Activated T-cell treated with anti-CD3 and anti-CD28 coated beads, Interleukin-2, amount 50 U/mL, for 4 hours (primary cell): ENCODE data around the gene CREB5. TPM values are rescaled to one million over a fixed set of nuclear protein-coding genes. Genes with fewer than 3 reads are reported as not detected.

ENCODE experiments used
- ATAC-seq, 2 donors: fragments of 200-7000 bp; cut with Tn5 transposase; one replicate each; pipeline ENCODE4 v1.10.0; 2021
- DNase-seq: peaks from one replicate; pipeline ENCODE4 v3.0.0-alpha.2; 2020
- H3K27me3 Mint-ChIP-seq: one replicate; pipeline ENCODE4 v1.8.0; 2021; ENCODE audit warnings: low read depth, mixed read lengths
- H3K36me3 Mint-ChIP-seq: one replicate; pipeline ENCODE4 v1.8.0; 2022; ENCODE audit warnings: mixed read lengths; ENCODE audit not compliant: insufficient read depth
- H3K4me1 Mint-ChIP-seq: one replicate; pipeline ENCODE4 v1.8.0; 2021; ENCODE audit warnings: low read depth, mixed read lengths
- H3K4me3 Mint-ChIP-seq: one replicate; pipeline ENCODE4 v1.8.0; 2021; ENCODE audit warnings: mild to moderate bottlenecking, moderate library complexity, mixed read lengths
- H3K9me3 Mint-ChIP-seq: one replicate; pipeline ENCODE4 v1.8.0; 2021; ENCODE audit warnings: mixed read lengths
- total RNA-seq, 3 donors: library from RNA; stranded (reverse); gene quantifications; one replicate each; pipeline ENCODE4 v1.2.1, GENCODE V29; 2021

The CREB5 gene
- total RNA-seq, 3 donors from 2014 or later: 0.37 to 0.81 (median 0.68) TPM

DNA sequence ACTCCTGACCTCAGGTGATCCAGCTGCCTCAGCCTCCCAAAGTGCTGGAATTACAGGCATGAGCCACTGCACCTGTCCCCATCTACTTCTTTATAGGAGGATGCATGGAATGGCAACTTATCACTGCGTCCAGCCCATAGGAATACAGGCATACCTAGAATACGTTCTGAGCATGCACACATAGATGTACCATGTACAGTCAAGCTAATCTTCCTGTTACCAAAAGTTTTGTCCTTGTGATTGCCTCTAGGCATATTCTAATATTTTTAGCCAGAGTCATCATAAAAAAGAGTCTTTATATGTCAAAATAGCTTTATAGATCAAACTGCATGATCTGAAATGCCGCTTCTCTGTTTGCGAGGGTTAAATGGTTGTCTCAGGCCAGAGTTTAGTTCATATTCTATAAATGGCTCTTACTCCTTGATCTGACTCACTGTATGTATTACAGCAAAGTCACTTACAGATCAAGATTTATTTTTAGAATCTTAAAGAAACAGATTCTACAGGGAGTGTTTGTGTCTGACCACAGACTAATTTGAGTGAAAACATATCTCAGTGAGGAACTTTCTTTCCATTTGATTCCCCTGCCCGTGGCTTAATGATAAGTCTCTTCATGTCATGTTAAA lies 210.9 kb downstream of the CREB5 start:
- no peak for DNase-seq
- H3K36me3 Mint-ChIP-seq: no peaks in the 10 kb centered on the region
- H3K4me3 Mint-ChIP-seq: no peak overlapping the region
- H3K9me3 Mint-ChIP-seq: no peaks in the 10 kb centered on the region
- peaks cover 5% of the 10 kb centered on the region for H3K27me3 Mint-ChIP-seq
- no peak for ATAC-seq
- no peaks in the 10 kb centered on the region for H3K4me1 Mint-ChIP-seq

DNA sequence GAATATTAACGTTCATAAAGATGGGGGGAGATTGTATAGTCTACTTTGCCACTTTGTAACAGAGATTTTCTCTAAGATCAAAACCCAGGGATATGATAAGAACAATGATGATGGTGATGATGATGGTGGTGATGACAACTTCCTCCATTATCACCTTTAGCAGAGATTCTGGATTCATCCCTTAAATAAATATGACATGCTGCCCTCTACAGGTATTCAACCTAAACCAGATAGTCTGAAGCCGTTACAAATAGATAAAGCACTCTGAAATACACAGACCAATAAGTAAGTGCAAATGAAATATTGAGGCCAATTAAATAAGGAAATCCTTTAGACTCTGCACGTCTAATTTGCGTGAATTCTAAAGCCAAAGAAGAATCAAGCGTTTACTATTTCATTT lies 211.5 kb downstream of the CREB5 start:
- H3K36me3 Mint-ChIP-seq: no peaks in the 10 kb centered on the region
- no peaks in the 10 kb centered on the region for H3K9me3 Mint-ChIP-seq
- no peak overlapping the region for H3K4me3 Mint-ChIP-seq
- DNase-seq (no peak), ATAC-seq (no peak)
- H3K27me3 Mint-ChIP-seq: peaks cover 7% of the 10 kb centered on the region
- no peaks in the 10 kb centered on the region for H3K4me1 Mint-ChIP-seq

DNA sequence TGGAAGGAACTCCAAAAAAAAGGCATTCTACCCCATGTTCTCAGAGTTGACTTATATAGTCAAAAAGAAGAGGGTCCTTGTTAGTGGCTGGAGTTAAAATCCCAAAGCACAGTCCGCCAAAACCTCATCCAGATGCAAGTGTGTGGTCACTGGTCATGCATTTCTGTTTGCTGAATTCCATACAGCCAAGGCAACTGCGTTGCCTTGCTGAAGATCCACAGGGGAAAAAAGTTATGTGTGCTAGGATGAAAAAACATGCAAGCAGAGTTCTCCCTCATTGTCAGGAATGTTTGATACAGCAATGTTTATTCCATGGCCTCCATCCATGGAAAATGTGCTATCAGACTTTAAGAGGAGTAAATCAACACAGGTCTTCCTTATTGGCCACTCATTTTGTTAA lies 213.1 kb downstream of the CREB5 start:
- Mint-ChIP-seq H3K27me3 (peaks cover 7% of the 10 kb centered on the region), H3K4me1 (no peaks in the 10 kb centered on the region), H3K4me3 (no peak overlapping the region), H3K36me3 (no peaks in the 10 kb centered on the region), H3K9me3 (no peaks in the 10 kb centered on the region)
- no peak for ATAC-seq
- no peak for DNase-seq

DNA sequence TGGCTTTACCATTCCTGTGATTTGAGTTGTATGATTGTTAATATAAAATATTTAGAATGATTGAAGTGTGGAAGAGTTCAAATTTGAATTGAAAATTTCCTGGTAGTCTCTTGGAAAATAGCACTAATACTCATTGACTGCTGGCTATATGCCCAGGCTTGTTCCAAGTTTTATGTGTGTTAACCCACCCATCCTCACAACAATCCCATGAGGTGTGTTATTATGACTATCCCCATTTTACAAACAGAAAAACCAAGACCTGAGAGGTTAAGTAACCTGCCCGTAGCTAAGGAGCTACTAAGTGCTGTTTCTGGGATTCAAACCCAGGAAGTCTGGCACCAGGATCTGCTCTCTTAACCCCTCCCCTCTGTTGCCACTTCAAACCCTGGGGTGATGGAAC lies 213.9 kb downstream of the CREB5 start:
- ATAC-seq (no peak), DNase-seq (no peak)
- H3K27me3 Mint-ChIP-seq: peaks cover 4% of the 10 kb centered on the region
- H3K36me3 Mint-ChIP-seq: no peaks in the 10 kb centered on the region
- H3K4me3 Mint-ChIP-seq: no peak overlapping the region
- H3K9me3 Mint-ChIP-seq: no peaks in the 10 kb centered on the region
- H3K4me1 Mint-ChIP-seq: no peaks in the 10 kb centered on the region

DNA sequence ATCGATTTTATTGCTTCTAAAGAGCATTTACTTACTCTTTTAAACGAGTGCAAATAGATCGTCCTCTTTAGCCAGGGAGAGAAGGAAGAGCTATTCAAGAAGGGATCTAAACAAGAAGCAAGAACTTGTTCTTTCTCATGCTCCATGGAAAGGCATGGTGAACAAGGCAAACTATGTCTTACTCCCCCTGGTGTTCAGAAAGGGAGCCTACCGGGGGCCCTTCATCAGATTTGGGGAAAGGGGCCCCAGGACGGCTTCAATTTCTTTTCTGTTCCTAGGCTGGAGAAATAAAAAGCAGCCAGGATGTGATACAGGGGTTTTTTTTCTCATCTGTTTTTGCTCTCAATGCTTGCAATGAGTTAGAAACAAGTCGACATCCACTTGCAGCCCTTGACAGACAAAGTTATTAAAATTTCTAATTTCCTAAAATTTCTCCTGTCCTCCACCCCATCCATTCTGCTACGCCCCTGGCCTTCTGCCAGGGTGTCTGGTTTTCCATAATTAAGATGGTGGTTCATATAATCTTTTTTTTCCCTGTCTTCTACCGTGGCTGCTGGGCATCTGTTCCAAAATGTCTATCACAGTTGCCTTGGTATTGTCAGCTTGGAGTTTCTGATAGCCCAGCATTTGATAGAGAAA lies 214.4 kb downstream of the CREB5 start:
- DNase-seq (no peak), ATAC-seq (no peak)
- H3K27me3 Mint-ChIP-seq: peaks cover 4% of the 10 kb centered on the region
- no peaks in the 10 kb centered on the region for H3K36me3 Mint-ChIP-seq
- H3K4me3 Mint-ChIP-seq: no peak overlapping the region
- H3K4me1 Mint-ChIP-seq: no peaks in the 10 kb centered on the region
- H3K9me3 Mint-ChIP-seq: no peaks in the 10 kb centered on the region

DNA sequence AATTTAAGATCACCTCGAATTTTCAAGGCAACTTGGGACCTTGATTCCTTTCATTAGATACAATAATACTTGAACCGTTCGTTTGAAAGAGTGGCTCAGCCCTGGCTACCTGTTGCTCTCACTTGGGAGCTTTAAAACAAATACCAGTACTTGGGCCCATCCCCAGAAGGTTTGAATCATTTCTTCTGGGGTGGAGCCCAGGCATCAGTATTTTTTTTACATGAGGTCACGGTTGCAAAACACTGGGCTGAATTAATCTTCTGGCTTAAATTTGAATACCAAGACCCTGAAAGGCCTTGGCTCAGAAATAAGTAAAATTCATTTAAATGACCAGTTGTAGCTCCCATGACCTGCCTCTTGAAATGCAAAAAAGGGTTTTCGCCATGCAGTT lies 214.9 kb downstream of the CREB5 start:
- Mint-ChIP-seq H3K36me3 (no peaks in the 10 kb centered on the region), H3K9me3 (no peaks in the 10 kb centered on the region), H3K27me3 (peaks cover 4% of the 10 kb centered on the region), H3K4me3 (no peak overlapping the region), H3K4me1 (no peaks in the 10 kb centered on the region)
- ATAC-seq (no peak), DNase-seq (no peak)

DNA sequence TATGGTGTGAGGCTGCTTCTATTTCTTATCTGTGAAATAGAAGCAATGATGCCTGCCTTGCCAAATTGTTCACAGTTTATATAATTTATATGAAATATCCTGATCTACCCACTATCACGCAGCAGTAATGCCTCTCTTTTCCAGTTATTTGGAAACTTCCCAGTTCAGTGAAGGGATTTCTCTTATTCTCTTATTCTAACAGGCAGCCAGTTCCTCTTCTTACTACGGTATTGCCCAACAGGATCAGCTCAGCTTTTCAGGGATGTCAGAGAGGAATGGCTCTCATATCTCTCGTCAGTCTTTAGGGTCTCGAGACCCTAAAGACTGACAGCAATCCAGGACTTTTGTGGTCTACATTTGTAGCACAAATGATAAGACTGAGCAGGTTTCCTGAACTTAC lies 215.6 kb downstream of the CREB5 start:
- ATAC-seq (no peak), DNase-seq (no peak)
- Mint-ChIP-seq H3K36me3 (no peaks in the 10 kb centered on the region), H3K4me1 (no peaks in the 10 kb centered on the region), H3K9me3 (no peaks in the 10 kb centered on the region), H3K4me3 (no peak overlapping the region), H3K27me3 (peaks cover 4% of the 10 kb centered on the region)

DNA sequence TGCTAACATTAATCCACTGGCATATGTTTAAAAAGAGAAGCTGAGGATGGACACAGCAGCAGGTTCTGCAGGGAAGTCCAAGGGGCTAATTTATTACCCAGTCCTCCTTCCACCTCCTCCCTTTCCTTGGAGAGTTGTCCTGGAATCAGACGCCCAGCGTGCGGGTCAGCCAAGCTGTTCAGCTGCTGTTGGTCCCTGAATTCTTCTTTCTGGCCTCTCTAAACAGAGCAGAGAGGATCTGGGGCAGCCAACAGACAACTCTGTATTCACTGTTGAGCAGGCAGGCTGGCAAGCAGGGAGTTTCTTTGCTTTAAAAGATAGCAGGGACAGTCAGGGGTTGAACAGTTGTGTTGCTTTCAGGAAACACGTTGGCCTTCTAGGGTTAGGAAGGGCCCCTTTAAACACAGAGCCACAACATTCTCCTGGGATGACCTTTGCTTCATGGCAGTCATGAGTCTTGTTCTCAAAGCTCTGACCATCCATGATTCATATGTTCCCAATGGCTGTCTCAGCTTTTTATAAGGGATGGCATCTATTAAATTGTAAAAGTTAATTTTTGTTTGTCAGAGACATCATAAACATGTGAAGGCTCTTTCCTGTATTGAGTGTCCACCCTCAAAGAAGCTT lies 217.0 kb downstream of the CREB5 start:
- Mint-ChIP-seq H3K27me3 (peaks cover 4% of the 10 kb centered on the region), H3K9me3 (no peaks in the 10 kb centered on the region), H3K4me1 (no peaks in the 10 kb centered on the region), H3K36me3 (no peaks in the 10 kb centered on the region), H3K4me3 (no peak overlapping the region)
- ATAC-seq (no peak), DNase-seq (no peak)

DNA sequence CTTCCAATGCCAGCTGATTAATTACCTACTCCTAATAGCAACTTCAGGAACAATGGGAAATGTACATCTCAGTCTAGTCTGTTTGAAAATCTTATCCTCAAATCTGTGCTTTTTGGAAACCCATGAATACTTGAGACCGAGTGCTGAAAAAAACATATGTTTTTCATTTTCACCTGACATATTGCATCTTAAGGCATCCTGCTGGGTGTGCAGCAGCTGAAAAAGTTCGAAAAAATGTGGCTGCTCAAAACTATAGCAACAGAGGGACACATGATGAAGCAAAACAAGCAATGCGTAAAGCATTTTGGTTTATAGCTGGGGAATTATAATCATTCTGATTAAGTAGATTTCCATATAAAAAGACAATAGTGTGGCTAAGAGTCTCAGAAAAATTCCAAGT lies 218.0 kb downstream of the CREB5 start:
- DNase-seq (no peak), ATAC-seq (no peak)
- no peak overlapping the region for H3K4me3 Mint-ChIP-seq
- H3K36me3 Mint-ChIP-seq: no peaks in the 10 kb centered on the region
- peaks cover 4% of the 10 kb centered on the region for H3K27me3 Mint-ChIP-seq
- no peaks in the 10 kb centered on the region for H3K4me1 Mint-ChIP-seq
- H3K9me3 Mint-ChIP-seq: no peaks in the 10 kb centered on the region

DNA sequence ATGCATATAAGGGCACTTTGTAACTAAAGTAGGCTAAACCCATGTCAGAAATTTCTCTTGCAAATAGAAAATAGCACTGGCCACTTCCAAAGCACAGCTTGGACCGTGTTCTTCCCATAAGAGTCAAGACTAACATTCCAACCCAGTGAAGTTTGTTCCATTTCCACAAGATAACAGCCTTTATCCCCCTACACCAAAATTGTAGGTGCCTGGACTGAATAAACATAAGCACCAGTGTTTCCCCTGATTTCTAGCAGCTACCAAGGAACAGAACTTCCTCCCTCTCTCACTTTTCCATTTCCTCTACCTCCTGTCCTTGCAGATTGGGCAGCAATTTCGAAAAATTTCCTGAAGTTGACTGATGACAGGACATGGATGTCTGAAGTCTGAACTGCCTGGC lies 219.7 kb downstream of the CREB5 start:
- H3K4me3 Mint-ChIP-seq: no peak overlapping the region
- DNase-seq (no peak), ATAC-seq (no peak)
- H3K27me3 Mint-ChIP-seq: peaks cover 1% of the 10 kb centered on the region
- no peaks in the 10 kb centered on the region for H3K9me3 Mint-ChIP-seq
- H3K36me3 Mint-ChIP-seq: no peaks in the 10 kb centered on the region
- no peaks in the 10 kb centered on the region for H3K4me1 Mint-ChIP-seq

DNA sequence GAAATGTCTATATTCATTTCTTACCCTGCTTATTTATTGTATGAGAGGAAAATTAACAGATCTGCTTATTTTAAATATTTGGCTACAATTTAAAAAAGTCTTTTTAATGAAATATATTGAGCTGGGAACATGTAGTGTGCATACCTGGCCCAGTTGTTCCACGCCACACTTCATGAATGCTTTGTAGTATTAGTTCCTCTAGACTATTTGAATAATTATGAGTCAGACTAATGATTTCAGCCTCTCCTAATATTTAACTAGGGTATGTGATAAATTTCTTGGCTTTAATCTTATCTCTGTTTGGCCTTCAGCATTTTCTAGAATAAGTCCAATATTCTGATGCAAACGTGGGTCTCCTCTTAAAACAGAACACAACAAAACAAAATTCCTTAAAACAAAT lies 226.6 kb downstream of the CREB5 start:
- Mint-ChIP-seq H3K4me1 (no peaks in the 10 kb centered on the region), H3K27me3 (peaks cover 8% of the 10 kb centered on the region), H3K4me3 (no peak overlapping the region), H3K36me3 (no peaks in the 10 kb centered on the region), H3K9me3 (no peaks in the 10 kb centered on the region)
- DNase-seq: no peak
- no peak for ATAC-seq

DNA sequence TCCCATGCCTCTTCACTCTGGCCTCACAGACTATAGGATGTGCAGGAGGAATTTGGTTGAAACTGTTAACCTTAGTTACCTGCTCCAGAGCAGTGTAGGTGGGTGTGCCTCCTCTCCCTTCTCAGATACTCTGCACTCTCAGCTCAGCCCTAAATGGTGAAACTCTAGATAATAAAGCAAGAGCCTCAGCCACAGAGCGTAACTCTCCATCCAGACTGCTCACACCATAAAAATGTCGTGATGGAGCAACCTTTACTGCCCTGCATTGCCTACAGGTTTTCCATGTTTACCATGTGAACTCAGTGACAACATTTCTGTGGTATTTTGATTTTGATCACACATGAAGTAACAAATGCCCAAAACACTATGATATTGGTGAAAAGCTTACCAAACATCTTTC lies 227.7 kb downstream of the CREB5 start:
- Mint-ChIP-seq H3K36me3 (no peaks in the 10 kb centered on the region), H3K4me1 (no peaks in the 10 kb centered on the region), H3K27me3 (peaks cover 11% of the 10 kb centered on the region), H3K4me3 (no peak overlapping the region), H3K9me3 (no peaks in the 10 kb centered on the region)
- no peak for ATAC-seq
- DNase-seq: no peak

DNA sequence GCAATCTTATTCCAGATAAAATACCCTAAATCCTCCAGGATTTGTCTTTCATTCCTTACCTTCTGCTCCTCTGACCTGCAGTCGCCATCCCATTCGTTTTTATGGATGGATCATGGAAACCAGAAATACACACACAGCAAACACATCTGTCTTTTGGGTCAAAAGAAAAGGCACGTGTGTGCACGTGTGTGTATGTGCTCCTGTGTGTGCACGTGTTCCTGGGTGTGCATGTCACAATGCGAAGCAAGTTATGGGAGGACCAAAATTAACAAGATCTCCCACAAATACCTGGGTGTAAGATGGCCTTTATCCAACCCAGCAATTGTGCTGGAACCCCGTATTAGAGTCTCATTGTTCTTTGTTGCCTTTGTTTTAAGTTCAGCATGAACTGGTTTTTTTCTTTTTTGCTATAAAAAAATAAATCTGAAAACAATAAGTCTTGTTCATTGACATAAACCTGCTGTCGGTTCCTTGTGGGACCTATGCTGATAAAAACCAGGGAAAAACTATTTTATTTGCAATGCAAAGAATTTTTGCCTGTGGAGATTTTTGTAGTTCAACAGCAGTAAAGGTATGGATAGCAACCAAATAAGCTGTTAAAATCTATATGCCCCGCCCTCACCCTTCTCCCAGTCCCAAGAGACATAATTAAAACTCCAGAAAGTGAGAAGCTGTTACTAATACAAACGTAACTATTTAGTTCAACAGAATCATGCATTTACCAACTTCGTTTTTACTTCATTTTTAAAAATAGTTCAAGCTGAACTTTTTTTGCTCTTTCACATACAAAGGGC lies 229.6 kb downstream of the CREB5 start:
- no peak for DNase-seq
- ATAC-seq: no peak
- H3K4me1 Mint-ChIP-seq: no peaks in the 10 kb centered on the region
- peaks cover 11% of the 10 kb centered on the region for H3K27me3 Mint-ChIP-seq
- H3K9me3 Mint-ChIP-seq: no peaks in the 10 kb centered on the region
- no peak overlapping the region for H3K4me3 Mint-ChIP-seq
- H3K36me3 Mint-ChIP-seq: no peaks in the 10 kb centered on the region

DNA sequence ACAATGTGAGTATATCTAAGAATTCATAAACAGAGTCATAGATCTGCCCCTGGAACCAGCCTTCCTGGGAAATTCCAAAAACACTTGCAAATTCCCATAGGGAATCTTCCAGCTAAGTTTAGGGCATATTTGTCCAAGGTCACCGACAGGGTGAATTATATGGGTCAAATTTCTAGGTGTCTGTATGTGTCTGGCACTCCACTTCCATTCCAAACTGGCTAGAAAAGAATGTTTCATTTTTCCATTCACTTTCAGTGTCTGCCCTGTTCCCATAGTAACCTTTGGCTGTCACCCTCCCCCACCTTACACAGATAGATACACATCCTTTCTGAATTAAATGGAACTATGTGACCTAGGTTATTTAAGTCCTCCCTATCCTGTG lies 230.9 kb downstream of the CREB5 start:
- H3K27me3 Mint-ChIP-seq: peaks cover 8% of the 10 kb centered on the region
- no peaks in the 10 kb centered on the region for H3K4me1 Mint-ChIP-seq
- no peak for DNase-seq
- no peak for ATAC-seq
- no peaks in the 10 kb centered on the region for H3K9me3 Mint-ChIP-seq
- no peak overlapping the region for H3K4me3 Mint-ChIP-seq
- H3K36me3 Mint-ChIP-seq: no peaks in the 10 kb centered on the region
